HEK293T (cell line): ENCODE measurements around the gene PGM5.

Experiments used
- BHLHE40 ChIP-seq: fragments of 450-650 bp; IDR thresholded peaks from 2 replicates; pipeline ENCODE4 v1.6.1; 2016; ENCODE audit warnings: mild to moderate bottlenecking, moderate library complexity, borderline replicate concordance
- ELF4 ChIP-seq: fragments of 450-650 bp; IDR thresholded peaks from 2 replicates; pipeline ENCODE4 v1.6.1; 2017; ENCODE audit warnings: antibody characterized with exemption
- FOXA1 ChIP-seq: fragments of 450-650 bp; IDR thresholded peaks from 2 replicates; pipeline ENCODE4 v1.6.1; 2016; ENCODE audit warnings: mild to moderate bottlenecking
- FOXM1 ChIP-seq: fragments of 450-650 bp; IDR thresholded peaks from 2 replicates; pipeline ENCODE4 v1.6.1; 2017; ENCODE audit warnings: mild to moderate bottlenecking, borderline replicate concordance
- PKNOX1 ChIP-seq: fragments of 450-650 bp; IDR thresholded peaks from 2 replicates; pipeline ENCODE4 v1.6.1; 2016
- SP1 ChIP-seq: fragments of 450-650 bp; IDR thresholded peaks from 2 replicates; pipeline ENCODE4 v1.6.1; 2017
- SUZ12 ChIP-seq: fragments of 450-650 bp; IDR thresholded peaks from 2 replicates; pipeline ENCODE4 v1.6.1; 2016; ENCODE audit warnings: mild to moderate bottlenecking
- TARDBP ChIP-seq: fragments of 450-650 bp; IDR thresholded peaks from 2 replicates; pipeline ENCODE4 v1.6.1; 2016

- TF ChIP-seq BHLHE40 (no peak), SP1 (no peak), TARDBP (no peak), FOXA1 (no peak), PKNOX1 (no peak), ELF4 (no peak), FOXM1 (no peak), SUZ12 (no peak)
Measured at GRCh38 chr9:68431307-68431706, 74.9 kb downstream of the PGM5 start.
